Posterior vena cava (tissue), 2 donors: ENCODE data around the gene LARP4B. TPM values are rescaled to one million over a fixed set of nuclear protein-coding genes. Genes with fewer than 3 reads are reported as not detected.
A peak's percentile ranks its signal among the peaks of the same experiment; 100 is the strongest.
"Not testable (repeated sequence)": the region's sequence is repeated elsewhere in the genome, so short reads cannot be mapped to it uniquely, and the experiment has no call there.

Experiments used
- DNase-seq: peaks from one replicate; pipeline ENCODE4 v3.0.0-alpha.2; 2020; ENCODE audit warnings: low spot score
- intact Hi-C, 2 donors: fragments of 100-400 bp; cut with DNase I; formaldehyde crosslinking; loops; one replicate each; pipeline versions ENCODE4 v1.14.1 to v1.14.2; 2022 to 2023
- total RNA-seq, 2 donors: library from RNA; stranded (reverse); fragmentation: NEBNext Ultra II Directional; extraction: Animal tissue kit (Norgen Biotek cat#: 25700); gene quantifications; one replicate each; pipeline ENCODE4 v1.2.1, GENCODE V29; 2021
- donor health status: DM: yes; HTN: yes; CAD: no.
- donor health status: DM: yes; HTN: yes; CAD: no.

LARP4B gene
- total RNA-seq, 2 donors from 2014 or later, result 49.6 to 57.8 TPM

GRCh38 chr10:963186-963585 is 31.7 kb upstream of the LARP4B start:
- intact Hi-C loops, result no loop called here
- DNase-seq, result peak; percentile 6

GRCh38 chr10:962342-962741 is 30.8 kb upstream of the LARP4B start:
- intact Hi-C loops, result no loop called here
- no peak for DNase-seq

GRCh38 chr10:958856-959255 is 27.4 kb upstream of the LARP4B start:
- intact Hi-C loops, result no loop called here
- DNase-seq, result peak; percentile 52

- DNase-seq, result peak; percentile 32
Observed at GRCh38 chr10:958106-958505, 26.6 kb upstream of the LARP4B start.

GRCh38 chr10:955820-956217 is 24.3 kb upstream of the LARP4B start:
- intact Hi-C loops, result no loop called here
- DNase-seq, result peak; percentile 34

More at GRCh38 chr10:958106-958505, 26.6 kb upstream of the LARP4B start:
- intact Hi-C loops, result no loop called here

GRCh38 chr10:955127-955819 is 23.8 kb upstream of the LARP4B start:
- peak; percentile 20 for DNase-seq
- intact Hi-C loops, result no loop called here

- intact Hi-C loops, result no loop called here
- peak; percentile 76 for DNase-seq
Observed at GRCh38 chr10:954396-954795, 22.9 kb upstream of the LARP4B start.

- intact Hi-C loops, result no loop called here
- DNase-seq, result peak; percentile 70
Observed at GRCh38 chr10:953836-954235, 22.3 kb upstream of the LARP4B start.

- DNase-seq, result peak; percentile 58
- intact Hi-C loops, result no loop called here
Observed at GRCh38 chr10:949446-949845, 17.9 kb upstream of the LARP4B start.

- no peak for DNase-seq
- intact Hi-C loops, result no loop called here
Observed at GRCh38 chr10:948347-948746, 16.8 kb upstream of the LARP4B start.

GRCh38 chr10:947881-948280 is 16.4 kb upstream of the LARP4B start:
- no peak for DNase-seq
- intact Hi-C loops, result no loop called here

GRCh38 chr10:947051-947450 is 15.5 kb upstream of the LARP4B start:
- DNase-seq, result no peak
- intact Hi-C loops, result no loop called here

GRCh38 chr10:945778-946177 is 14.3 kb upstream of the LARP4B start:
- intact Hi-C loops, result no loop called here
- DNase-seq, result no peak

- DNase-seq, result peak; percentile 92
Observed at GRCh38 chr10:944034-944831, 12.7 kb upstream of the LARP4B start.

GRCh38 chr10:943334-944033 is 12.0 kb upstream of the LARP4B start:
- intact Hi-C loops, result no loop called here
- DNase-seq, result no peak

More at GRCh38 chr10:944034-944831, 12.7 kb upstream of the LARP4B start:
- intact Hi-C loops, result no loop called here

GRCh38 chr10:938941-939678 is 7.6 kb upstream of the LARP4B start:
- intact Hi-C loops, result no loop called here
- no peak for DNase-seq

GRCh38 chr10:934746-935406 is 3.4 kb upstream of the LARP4B start:
- intact Hi-C loops, result no loop called here

GRCh38 chr10:934165-934564 is 2.7 kb upstream of the LARP4B start:
- intact Hi-C loops, DNase-seq: not testable (repeated sequence)

More at GRCh38 chr10:934746-935406, 3.4 kb upstream of the LARP4B start:
- DNase-seq, result no peak

GRCh38 chr10:932589-932988 is 1.1 kb upstream of the LARP4B start:
- intact Hi-C loops, result no loop called here
- peak; percentile 83 for DNase-seq
